ENCODE data around the gene NAA25. TPM values are rescaled to one million over a fixed set of nuclear protein-coding genes. Genes with fewer than 3 reads are reported as not detected.

Gene NAA25
- total RNA-seq, 1 donor from 2014 or later, result 22.9 TPM

DNA sequence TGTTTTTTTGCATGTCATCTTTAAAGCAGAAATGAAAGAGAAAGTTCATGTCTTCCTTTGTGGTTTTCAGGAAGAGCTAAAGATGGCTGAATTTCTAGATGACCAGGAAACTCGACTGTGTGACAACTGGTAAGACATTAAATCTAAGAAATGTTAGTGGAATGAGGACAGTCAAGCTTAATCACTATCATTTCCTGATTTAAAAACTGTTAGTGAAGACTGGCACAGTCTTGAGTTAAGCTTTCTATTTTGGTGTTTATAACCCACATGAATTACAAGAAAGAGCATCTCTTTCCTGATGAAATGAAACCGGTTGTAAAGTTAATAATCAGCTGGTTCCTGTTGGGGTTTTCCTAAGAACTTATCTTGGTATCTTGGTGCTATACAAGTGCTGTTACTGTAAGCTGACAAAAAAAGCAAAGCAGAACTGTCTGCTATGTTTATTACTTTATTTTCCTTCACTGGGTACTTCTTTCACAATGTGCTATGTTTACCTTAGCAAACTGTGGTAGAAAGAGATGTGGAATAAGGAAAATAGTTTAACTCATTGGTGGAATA, 21.9 kb upstream of the NAA25 start:
- no peak overlapping the region for H3K4me3 ChIP-seq (ENCODE audit: low read depth, low read length)
- FAIRE-seq (no peak), DNase-seq (ENCODE audit: low read depth) (no peak)
- H3K36me3 ChIP-seq (ENCODE audit: control insufficient read depth, insufficient read depth, low read length), result peaks cover 4% of the 10 kb centered on the region
- H3K27me3 ChIP-seq (ENCODE audit: control insufficient read depth, insufficient read depth, low read length), result no peaks in the 10 kb centered on the region
- TF ChIP-seq, protein P1, sequence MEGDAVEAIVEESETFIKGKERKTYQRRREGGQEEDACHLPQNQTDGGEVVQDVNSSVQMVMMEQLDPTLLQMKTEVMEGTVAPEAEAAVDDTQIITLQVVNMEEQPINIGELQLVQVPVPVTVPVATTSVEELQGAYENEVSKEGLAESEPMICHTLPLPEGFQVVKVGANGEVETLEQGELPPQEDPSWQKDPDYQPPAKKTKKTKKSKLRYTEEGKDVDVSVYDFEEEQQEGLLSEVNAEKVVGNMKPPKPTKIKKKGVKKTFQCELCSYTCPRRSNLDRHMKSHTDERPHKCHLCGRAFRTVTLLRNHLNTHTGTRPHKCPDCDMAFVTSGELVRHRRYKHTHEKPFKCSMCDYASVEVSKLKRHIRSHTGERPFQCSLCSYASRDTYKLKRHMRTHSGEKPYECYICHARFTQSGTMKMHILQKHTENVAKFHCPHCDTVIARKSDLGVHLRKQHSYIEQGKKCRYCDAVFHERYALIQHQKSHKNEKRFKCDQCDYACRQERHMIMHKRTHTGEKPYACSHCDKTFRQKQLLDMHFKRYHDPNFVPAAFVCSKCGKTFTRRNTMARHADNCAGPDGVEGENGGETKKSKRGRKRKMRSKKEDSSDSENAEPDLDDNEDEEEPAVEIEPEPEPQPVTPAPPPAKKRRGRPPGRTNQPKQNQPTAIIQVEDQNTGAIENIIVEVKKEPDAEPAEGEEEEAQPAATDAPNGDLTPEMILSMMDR (IDR thresholded peaks at IDR 0.05; ENCODE audit: insufficient read depth, low read length, severe bottlenecking), result no peak

DNA sequence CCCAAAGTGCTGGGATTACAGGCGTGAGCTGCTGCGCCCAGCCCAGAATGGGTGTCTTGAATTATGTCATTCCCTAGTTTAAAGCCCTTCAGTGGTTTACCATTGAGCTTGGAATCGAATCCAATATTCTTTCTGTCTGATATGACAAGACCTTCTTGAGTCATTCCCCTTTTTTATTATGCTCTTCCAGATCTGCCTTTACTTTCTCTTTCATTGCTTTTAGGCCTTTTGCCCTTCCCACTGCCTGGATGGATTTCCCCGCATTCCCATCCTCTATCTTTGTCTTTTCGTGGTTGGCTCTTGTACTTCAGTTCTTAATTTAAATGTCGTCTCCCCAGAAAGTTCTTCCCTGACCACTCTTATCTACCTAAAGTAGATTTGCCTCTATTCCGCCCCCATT, 18.3 kb upstream of the NAA25 start:
- DNase-seq (ENCODE audit: low read depth), result no peak
- Histone ChIP-seq H3K27me3 (ENCODE audit: control insufficient read depth, insufficient read depth, low read length) (no peaks in the 10 kb centered on the region), H3K36me3 (ENCODE audit: control insufficient read depth, insufficient read depth, low read length) (no peaks in the 10 kb centered on the region), H3K4me3 (ENCODE audit: low read depth, low read length) (no peak overlapping the region)
- no peak for FAIRE-seq
- TF ChIP-seq, protein P1 (IDR thresholded peaks at IDR 0.05; ENCODE audit: insufficient read depth, low read length, severe bottlenecking), result no peak

GRCh38 chr12:112126000-112126438, 17.4 kb upstream of the NAA25 start:
- DNase-seq (ENCODE audit: low read depth), result no peak

DNA sequence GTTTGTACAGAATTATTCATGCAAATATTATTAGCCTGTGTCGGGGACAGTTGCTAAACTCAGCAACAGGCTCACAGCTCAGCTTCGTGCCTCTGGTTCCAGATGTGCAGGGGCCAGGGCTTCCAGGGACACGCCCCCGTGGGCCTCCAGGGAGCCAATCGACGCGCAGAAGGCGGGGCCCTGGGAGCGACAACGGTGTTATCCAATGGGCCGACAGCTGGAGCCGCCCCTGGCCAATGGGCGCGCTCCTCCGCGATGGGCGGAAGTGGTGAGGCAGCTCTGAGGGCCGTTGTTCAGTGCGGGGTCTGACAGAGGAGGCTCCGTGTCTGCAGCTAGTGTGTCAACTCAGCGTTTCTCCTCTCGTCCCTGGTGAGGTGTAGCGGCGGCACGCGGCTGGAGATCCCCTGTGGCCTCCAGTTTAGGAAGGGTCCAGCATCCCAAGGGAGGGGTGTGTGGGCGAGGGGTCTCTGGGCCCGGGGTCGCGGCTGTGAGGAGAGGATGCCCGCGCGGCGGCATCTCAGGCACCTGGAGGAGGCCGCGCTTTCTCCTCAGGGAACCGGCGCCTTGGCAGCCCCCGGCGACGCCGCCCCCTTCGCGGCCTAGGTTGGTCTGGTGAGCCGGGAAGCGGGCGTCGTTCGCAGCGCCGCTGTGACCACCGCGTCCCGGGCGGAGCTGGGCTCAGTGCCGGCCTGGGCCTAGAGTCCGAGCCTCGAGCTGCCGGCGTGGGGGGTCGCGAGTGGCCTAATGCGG, 16.8 kb upstream of the NAA25 start, which contains the start of gene TRAFD1:
Gene TRAFD1 (plus strand): TSS at position 311 of the 750 bp plus-strand sequence. CDS start 4,963 bp downstream, outside the sequence.
- TF ChIP-seq, protein P1 (IDR thresholded peaks at IDR 0.05; ENCODE audit: insufficient read depth, low read length, severe bottlenecking), result no peak
- no peaks in the 10 kb centered on the region for H3K27me3 ChIP-seq (ENCODE audit: control insufficient read depth, insufficient read depth, low read length)
- FAIRE-seq, result no peak

More at GRCh38 chr12:112126000-112126438, 17.4 kb upstream of the NAA25 start:
- TF ChIP-seq, protein P1 (IDR thresholded peaks at IDR 0.05; ENCODE audit: insufficient read depth, low read length, severe bottlenecking), result no peak
- Histone ChIP-seq H3K4me3 (ENCODE audit: low read depth, low read length) (peak overlapping the region; percentile 68), H3K27me3 (ENCODE audit: control insufficient read depth, insufficient read depth, low read length) (no peaks in the 10 kb centered on the region), H3K36me3 (ENCODE audit: control insufficient read depth, insufficient read depth, low read length) (no peaks in the 10 kb centered on the region)
- no peak for FAIRE-seq

GRCh38 chr12:112124918-112125249, 16.3 kb upstream of the NAA25 start:
- no peak for DNase-seq (ENCODE audit: low read depth)
- TF ChIP-seq, protein P1 (IDR thresholded peaks at IDR 0.05; ENCODE audit: insufficient read depth, low read length, severe bottlenecking), result no peak
- Histone ChIP-seq H3K27me3 (ENCODE audit: control insufficient read depth, insufficient read depth, low read length) (no peaks in the 10 kb centered on the region), H3K4me3 (ENCODE audit: low read depth, low read length) (peak overlapping the region; percentile 68), H3K36me3 (ENCODE audit: control insufficient read depth, insufficient read depth, low read length) (no peaks in the 10 kb centered on the region)
- FAIRE-seq, result no peak

More for the DNA sequence above, 16.8 kb upstream of the NAA25 start, which contains the start of gene TRAFD1:
- H3K36me3 ChIP-seq (ENCODE audit: control insufficient read depth, insufficient read depth, low read length), result no peaks in the 10 kb centered on the region
- H3K4me3 ChIP-seq (ENCODE audit: low read depth, low read length), result peak within 1 kb of the TSS; percentile 68
- DNase-seq (ENCODE audit: low read depth), result peak; percentile 90
